Gastroesophageal sphincter (tissue), 4 donors: ENCODE results near the gene SFI1. TPM values are rescaled to one million over a fixed set of nuclear protein-coding genes. Genes with fewer than 3 reads are reported as not detected.

Source experiments
- ATAC-seq: fragments of 150-250 bp; one replicate; pipeline ENCODE4 v1.9.1; 2016; ENCODE audit warnings: mild to moderate bottlenecking, moderate library complexity
- H3K27ac ChIP-seq, 4 donors: fragments of 200-600 bp; sonication (generic) in 3 of 4; 1 replicate in 3 of 4; 2 replicates in 1 of 4; pipeline ENCODE4 v1.5.1; 2016 to 2019
- H3K27me3 ChIP-seq: fragments of 200-600 bp; sonication (generic); one replicate; pipeline ENCODE4 v1.5.1; 2019
- H3K36me3 ChIP-seq, 2 donors: fragments of 200-600 bp; sonication (generic); one replicate each; pipeline ENCODE4 v1.5.1; 2019; ENCODE audit warnings: control low read depth in 1 of 2
- H3K4me1 ChIP-seq, 3 donors: fragments of 200-600 bp; sonication (generic); 1 replicate in 2 of 3; 2 replicates in 1 of 3; pipeline ENCODE4 v1.5.1; 2016 to 2019; ENCODE audit warnings: control low read depth in 2 of 3
- H3K4me3 ChIP-seq, 2 donors: fragments of 200-600 bp; sonication (generic); one replicate each; pipeline ENCODE4 v1.5.1; 2019; ENCODE audit warnings: mild to moderate bottlenecking in 1 of 2, moderate library complexity in 1 of 2
- H3K9me3 ChIP-seq, 3 donors: fragments of 200-600 bp; sonication (generic); one replicate each; pipeline ENCODE4 v1.5.1; 2017 to 2019; ENCODE audit warnings: control low read depth in 2 of 3
- CTCF ChIP-seq, 4 experiments: fragments of 200-600 bp in 2 of 4; fragments of 450-650 bp in 2 of 4; sonication (generic) in 1 of 4; IDR thresholded peaks; one replicate each; pipeline ENCODE4 v1.5.1; 2017 to 2019; ENCODE audit warnings: antibody characterized with exemption in 4 of 4, mild to moderate bottlenecking in 2 of 4, moderate library complexity in 2 of 4
- EP300 ChIP-seq: sonication (generic); formaldehyde crosslinking; IDR thresholded peaks from one replicate; pipeline ENCODE4 v1.6.1; 2017; ENCODE audit warnings: antibody characterized with exemption, mild to moderate bottlenecking
- POLR2A ChIP-seq, 2 donors: fragments of 450-650 bp; IDR thresholded peaks; one replicate each; pipeline ENCODE4 v1.6.1; 2017; ENCODE audit warnings: antibody characterized with exemption in 2 of 2, mild to moderate bottlenecking in 2 of 2, moderate library complexity in 1 of 2
- POLR2AphosphoS5 ChIP-seq: sonication (generic); formaldehyde crosslinking; IDR thresholded peaks from one replicate; pipeline ENCODE4 v1.6.1; 2017; ENCODE audit warnings: antibody characterized with exemption
- WGBS, 2 donors: methylation state at CpG; one replicate each; pipeline ENCODE4 v1.1.5; 2018; ENCODE audit warnings: low coverage in 1 of 2; 5-methylcytosine and 5-hydroxymethylcytosine counted together
- total RNA-seq, 4 donors: library from RNA; depleted of rRNA; stranded (reverse); fragments of >200 nt; gene quantifications; one replicate each; pipeline ENCODE4 v1.1.0, GENCODE V29; 2016

SFI1 gene
- total RNA-seq, 4 donors from 2014 or later = 14.4 to 54.8 (median 20.0) TPM

GRCh38 chr22:31488988-31489617 is 7.2 kb upstream of the SFI1 start:
- no peaks in the 10 kb centered on the region for H3K9me3 ChIP-seq
- no peak for TF ChIP-seq POLR2A (IDR thresholded peaks at IDR 0.05)
- TF ChIP-seq CTCF (IDR thresholded peaks at IDR 0.05) = no peak
- no peak for TF ChIP-seq POLR2AphosphoS5
- no peak for TF ChIP-seq EP300
- H3K27ac ChIP-seq = peak overlapping the region; percentile 88 to 96 (median 92)
- peak overlapping the region; percentile 79 to 83 for H3K4me3 ChIP-seq
- H3K36me3 ChIP-seq = peaks cover 0 to 38% of the 10 kb centered on the region in 2 donors
- H3K4me1 ChIP-seq = peaks cover 0 to 46% (median 0%) of the 10 kb centered on the region in 3 donors
- no peaks in the 10 kb centered on the region for H3K27me3 ChIP-seq
- ATAC-seq = peak; percentile 48
- WGBS, 2 donors = 0% methylated on average over 1 to 8 of the region's 61 CpGs

DNA sequence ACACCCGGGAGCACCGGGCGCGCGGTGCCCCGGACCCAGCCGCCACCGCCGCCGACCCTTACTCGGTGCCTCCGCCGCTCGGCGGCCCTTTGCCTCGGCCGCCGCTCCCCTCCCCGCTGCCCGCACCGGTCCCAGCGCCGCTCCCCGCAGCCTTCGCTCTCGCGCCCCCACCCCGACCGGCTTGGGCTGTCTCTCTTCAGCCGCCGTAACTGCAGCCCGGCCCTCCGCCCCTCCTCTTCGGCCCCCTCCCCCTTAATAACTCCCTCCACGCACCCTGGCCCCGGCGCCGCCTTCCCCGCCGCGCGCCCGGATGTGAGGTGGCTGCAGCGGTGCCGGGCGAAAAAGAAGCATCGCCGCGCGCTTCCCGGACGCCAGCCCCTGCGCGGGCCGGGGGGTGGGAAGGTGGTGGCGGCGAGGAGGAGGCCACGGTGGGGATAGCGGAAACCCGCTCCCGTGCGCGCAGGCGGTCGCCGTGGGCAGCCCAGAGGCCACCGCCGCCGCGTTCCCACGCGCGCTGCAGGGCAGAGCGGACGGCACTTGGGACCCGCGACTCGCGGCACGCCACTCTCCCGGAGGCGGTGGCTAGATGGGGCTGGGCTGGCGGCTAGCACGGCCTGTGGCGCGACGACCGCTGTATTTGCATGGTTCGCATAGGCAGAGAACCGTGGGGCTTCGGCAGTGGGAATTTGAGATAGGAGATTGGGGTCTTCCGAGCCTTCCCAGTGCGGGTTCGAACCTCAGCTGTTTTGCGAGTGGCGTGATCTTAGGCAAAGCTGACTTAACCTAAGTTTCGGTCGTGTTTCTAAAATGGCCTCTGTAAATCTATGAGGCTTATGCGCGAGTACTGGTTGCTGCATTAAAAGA is 6.5 kb upstream of the SFI1 start, which contains the start of gene EIF4ENIF1:
Gene EIF4ENIF1 (minus strand): TSS at position 211 of the 864 bp plus-strand sequence. CDS start 1,124 bp downstream, outside the sequence.
- Histone ChIP-seq H3K36me3 (peaks cover 0 to 30% of the 10 kb centered on the region in 2 donors), H3K27me3 (no peaks in the 10 kb centered on the region), H3K4me3 (peak within 1 kb of the TSS; percentile 79 to 83), H3K4me1 (peaks cover 0 to 40% (median 0%) of the 10 kb centered on the region in 3 donors), H3K9me3 (no peaks in the 10 kb centered on the region), H3K27ac (peak within 1 kb of the TSS; percentile 88 to 96 (median 92))
- WGBS, 2 donors = 0% methylated on average over 4 to 6 of the region's 100 CpGs
- ATAC-seq = peak; percentile 94
- peak; percentile 47 for TF ChIP-seq POLR2AphosphoS5
- TF ChIP-seq EP300 = no peak
- TF ChIP-seq CTCF (IDR thresholded peaks at IDR 0.05) = peak in 2 of 4 experiments; percentile 6 to 29
- peak; percentile 40 to 54 for TF ChIP-seq POLR2A (IDR thresholded peaks at IDR 0.05)

DNA sequence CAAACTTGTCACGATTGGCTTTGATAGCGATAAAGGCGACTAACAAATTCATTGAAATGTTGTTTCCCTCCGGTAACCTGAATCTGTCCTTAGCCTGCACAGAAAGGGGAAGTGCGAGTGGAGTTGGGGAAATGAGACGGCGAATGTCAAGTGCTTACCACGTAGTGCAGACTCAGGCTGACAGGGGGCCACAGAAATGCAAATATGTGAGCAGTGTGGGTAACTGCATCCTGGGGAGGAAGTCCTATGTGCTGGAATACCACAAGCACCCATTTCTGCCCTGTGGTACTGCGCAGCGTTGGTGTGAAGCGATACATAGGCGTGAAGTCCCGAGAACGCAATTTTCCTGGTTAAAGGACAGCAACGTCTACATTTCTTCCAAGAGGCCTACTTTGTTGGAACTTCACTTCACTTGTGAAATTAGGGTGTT is 5.8 kb upstream of the SFI1 start:
- TF ChIP-seq CTCF (IDR thresholded peaks at IDR 0.05) (peak in 1 of 4 experiments; percentile 23), POLR2A (IDR thresholded peaks at IDR 0.05) (no peak)
- Histone ChIP-seq H3K4me3 (peak overlapping the region; percentile 79 to 83), H3K4me1 (peaks cover 0 to 39% (median 3%) of the 10 kb centered on the region in 3 donors), H3K27ac (peak overlapping the region; percentile 88 to 96 (median 92)), H3K27me3 (no peaks in the 10 kb centered on the region), H3K36me3 (peaks cover 0 to 24% of the 10 kb centered on the region in 2 donors), H3K9me3 (no peaks in the 10 kb centered on the region)
- WGBS, 2 donors = 0 to 1% methylated on average over 10 to 15 of the region's 15 CpGs
- ATAC-seq = peak; percentile 34

DNA sequence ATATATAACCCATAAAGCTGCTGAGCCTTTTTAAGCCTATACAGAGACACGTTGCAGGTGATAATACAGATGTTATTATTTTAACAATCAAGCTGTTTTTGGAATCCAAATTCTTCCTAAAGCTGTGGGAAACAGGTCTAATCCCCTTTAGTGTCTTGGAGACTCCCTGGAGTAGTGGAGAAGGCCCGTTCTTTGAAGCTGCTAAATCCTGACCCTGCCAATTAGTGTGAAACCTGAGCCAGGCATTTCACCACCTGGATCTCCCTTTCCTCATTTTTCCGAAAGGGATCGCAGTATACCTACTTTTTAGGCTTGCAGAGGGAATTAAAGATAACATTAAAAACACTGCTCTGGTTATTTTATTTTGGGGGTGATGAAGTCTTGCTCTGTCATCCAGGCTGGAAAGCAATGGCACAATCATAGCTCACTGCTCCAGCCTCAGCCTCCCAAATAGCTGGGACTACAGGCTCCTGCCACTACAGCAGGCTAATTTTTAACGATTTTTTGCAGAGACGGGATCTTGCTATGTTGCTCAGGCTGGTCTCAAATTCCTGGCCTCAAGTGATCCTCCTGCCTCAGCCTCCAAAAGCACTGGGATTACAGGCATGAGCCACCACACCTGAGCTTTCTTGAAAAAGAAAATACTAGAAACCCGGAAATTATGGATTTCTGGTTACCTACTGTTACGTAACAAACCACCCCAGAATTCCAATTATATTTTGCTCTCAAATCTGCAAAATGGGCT is 4.9 kb upstream of the SFI1 start:
- H3K4me3 ChIP-seq = peak overlapping the region in 1 of 2 donors; percentile 79
- no peaks in the 10 kb centered on the region for H3K9me3 ChIP-seq
- peaks cover 0 to 43% (median 3%) of the 10 kb centered on the region in 3 donors for H3K4me1 ChIP-seq
- peaks cover 0 to 17% of the 10 kb centered on the region in 2 donors for H3K36me3 ChIP-seq
- H3K27me3 ChIP-seq = no peaks in the 10 kb centered on the region
- ATAC-seq = no peak
- peak overlapping the region in 3 of 4 donors; percentile 92 to 96 (median 93) for H3K27ac ChIP-seq
- no peak for TF ChIP-seq POLR2A (IDR thresholded peaks at IDR 0.05)
- TF ChIP-seq CTCF (IDR thresholded peaks at IDR 0.05) = no peak
- no peak for TF ChIP-seq EP300
- no peak for TF ChIP-seq POLR2AphosphoS5
- 64 to 70% methylated on average over 2 to 8 of the region's 8 CpGs for WGBS, 2 donors
